IPS-18c (cell line): ENCODE measurements around the gene PSMD9.
"Not testable (repeated sequence)": the region's sequence is repeated elsewhere in the genome, so short reads cannot be mapped to it uniquely, and the experiment has no call there.

Source experiments
- H3K4me3 ChIP-seq: 2 replicates; pipeline ENCODE4 v1.7.0; 2013; ENCODE audit warnings: low read depth, mild to moderate bottlenecking, low read length, moderate library complexity; ENCODE audit not compliant: insufficient read depth
- H3K9me3 ChIP-seq: one replicate; pipeline ENCODE4 v1.6.1; 2013; ENCODE audit warnings: mild to moderate bottlenecking, low read length, moderate library complexity; ENCODE audit not compliant: control insufficient read depth, insufficient read depth

The PSMD9 gene

DNA sequence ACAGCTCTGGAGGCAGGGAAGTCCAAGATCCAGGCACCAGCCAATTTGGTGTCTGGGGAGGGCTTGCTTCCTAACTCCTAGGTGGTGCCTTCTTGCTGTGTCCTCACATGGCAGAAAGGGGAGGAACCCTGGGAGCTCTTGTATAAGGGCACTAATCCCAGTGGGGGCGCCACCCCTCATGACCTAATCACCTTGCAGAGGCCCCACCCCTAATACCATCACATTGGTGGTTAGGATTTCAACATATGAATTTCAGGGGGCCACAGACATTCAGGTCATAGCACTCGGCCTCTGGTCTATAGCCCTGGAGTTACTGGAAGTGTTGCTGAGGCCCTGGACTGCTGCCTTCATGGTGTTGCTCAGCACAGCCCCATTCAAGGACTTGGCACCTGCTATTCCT, 14.6 kb downstream of the PSMD9 start:
- Histone ChIP-seq H3K4me3 (no peak overlapping the region), H3K9me3 (no peaks in the 10 kb centered on the region)

DNA sequence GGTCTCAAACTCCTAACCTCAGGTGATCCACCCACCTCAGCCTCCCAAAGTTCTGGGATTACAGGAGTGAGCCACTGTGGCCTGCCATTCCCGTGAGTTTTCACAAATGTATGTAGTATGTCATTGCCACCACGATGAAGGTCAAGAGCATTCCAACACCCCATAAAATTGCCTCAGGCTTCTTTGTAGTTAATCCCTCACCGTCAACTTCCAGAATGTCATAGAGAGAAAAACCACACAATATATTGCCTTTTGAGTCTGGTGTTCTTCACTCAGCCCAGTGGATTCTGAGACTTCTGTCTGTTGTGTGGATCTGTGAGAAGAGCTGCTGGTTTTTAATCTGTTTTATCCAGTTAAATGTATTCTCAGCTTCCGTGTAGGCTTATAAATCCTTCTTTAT, 17.2 kb downstream of the PSMD9 start:
- Histone ChIP-seq H3K9me3 (no peaks in the 10 kb centered on the region), H3K4me3 (no peak overlapping the region)

DNA sequence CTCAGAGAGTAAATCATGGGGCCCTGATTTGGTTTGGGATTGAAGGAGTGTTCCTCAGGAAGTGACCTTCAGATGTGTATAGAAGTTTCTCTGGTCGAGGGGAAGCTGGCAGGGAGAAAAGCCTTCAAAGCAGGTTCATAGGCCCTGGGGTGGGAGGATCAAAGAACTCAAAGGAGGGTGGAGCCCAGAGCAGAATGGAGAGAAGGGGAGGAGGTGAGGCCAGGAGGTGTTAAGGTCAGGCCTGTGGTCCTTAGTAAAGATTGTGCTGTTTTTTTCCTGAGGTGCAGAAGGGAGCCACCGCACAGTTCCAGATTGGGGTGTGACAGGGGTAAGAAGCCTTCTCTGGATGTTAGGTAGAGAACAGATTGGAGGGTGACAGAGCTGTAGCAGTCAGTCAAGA, 20.1 kb downstream of the PSMD9 start:
- Histone ChIP-seq H3K4me3 (no peak overlapping the region), H3K9me3 (no peaks in the 10 kb centered on the region)

DNA sequence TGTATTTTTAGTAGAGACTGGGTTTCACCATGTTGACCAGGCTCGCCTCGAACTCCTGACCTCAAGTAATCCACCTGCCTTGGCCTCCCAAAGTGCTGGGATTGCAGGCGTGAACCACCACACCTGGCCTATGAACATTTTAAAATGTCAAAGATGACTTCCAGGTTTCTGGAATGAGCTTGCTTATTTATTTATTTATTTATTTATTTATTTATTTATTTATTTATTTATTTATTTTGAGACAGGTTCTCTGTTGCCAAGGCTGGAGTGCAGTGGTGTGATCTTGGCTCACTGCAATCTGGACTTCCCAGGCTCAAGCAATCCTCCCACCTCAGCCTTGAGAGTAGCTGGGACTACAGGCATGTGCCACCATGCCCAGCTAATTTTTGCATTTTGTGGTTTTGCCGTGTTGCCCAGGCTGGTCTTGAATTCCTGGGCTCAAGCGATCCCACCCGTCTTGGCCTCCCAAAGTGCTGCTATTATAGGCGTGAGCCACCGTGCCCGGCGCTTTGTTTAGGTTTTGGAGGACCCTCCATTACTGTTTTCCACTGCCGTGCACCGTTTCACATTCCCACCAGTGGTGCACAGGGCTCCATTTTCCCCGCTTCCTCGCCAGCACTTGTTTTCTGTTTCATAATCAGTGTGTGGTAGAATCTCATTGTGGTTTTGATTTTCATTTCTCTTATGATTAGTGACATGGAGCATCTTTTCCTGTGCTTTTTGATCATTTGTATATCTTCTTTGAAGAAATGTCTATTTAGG, 23.4 kb downstream of the PSMD9 start:
- H3K9me3 ChIP-seq: no peaks in the 10 kb centered on the region
- H3K4me3 ChIP-seq: no peak overlapping the region

DNA sequence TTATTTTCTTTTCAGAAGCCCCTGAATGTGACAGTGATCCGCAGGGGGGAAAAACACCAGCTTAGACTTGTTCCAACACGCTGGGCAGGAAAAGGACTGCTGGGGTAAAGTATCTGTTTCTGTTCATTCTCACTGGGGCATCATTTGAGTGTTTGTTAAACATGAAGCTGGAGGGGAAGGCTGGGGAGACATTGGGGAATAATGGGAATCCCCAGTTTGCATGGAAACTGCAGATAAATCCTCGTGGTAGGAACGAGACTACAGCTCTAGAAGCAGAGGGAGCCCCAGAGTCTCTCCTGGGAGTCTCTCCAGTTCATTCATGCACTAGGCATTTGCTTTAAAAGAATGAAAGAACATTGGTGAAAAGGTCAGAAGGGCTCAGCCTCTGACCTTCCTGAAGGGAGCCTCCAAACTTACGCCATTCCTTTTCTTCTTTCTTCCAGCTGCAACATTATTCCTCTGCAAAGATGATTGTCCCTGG, 27.3 kb downstream of the PSMD9 start:
- no peaks in the 10 kb centered on the region for H3K9me3 ChIP-seq
- no peak overlapping the region for H3K4me3 ChIP-seq

DNA sequence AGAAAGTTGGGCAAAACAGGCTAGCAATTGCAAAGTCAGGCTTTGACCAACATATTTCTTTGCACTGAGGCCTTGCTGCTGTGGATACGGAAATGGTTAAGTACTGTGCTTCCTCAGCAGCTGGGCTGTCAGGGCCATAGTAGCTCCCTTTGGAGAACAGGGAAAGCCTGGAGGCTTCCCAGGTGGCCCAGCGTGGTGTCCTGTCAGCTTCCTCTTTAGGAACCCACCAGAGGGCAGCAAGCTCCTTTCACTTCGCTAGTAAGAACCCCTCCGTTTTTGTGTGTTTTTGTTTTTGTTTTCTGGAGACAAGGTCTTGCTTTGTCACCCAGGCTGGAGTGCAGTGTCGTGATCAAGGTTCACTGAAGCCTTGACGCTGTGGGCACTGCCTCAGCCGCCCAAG, 28.1 kb downstream of the PSMD9 start:
- H3K4me3 ChIP-seq: no peak overlapping the region
- no peaks in the 10 kb centered on the region for H3K9me3 ChIP-seq

DNA sequence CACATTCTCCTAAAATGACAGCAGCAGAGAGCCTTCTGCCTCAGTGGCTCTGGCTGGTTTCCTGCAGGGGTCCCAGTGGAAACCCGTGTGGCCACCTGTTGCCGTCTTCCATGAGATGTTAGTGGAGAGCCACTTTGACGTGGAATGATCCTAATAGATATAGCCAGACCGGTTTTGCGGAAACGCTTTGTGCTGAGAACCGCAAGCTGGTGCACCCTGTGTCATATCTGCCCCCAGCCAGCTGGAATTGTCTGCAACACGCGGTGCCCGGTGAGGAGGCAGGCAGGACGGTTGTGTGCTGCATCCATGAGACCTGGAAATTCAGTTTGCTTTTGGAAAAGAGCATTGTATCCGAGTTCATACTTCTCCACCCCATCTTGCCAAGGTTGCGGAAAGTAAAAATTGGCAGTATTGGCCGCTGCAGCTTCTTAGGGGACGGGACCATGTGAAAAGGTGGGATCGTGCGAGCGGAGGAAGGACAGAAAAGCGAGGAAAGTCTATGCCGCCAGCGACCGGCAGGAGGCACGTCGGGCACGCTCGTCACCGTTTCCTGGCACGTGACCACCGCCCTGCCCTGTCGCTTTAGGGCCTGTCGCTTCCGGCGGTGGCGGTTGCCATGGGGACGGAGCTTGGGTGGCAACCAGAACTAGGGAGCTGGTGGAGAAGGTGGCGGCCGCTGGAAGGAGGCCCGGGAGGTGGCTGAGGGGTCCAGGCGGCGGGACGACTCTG, 29.5 kb downstream of the PSMD9 start, which contains the start of gene CFAP251:
Gene CFAP251, plus strand, starts transcription at position 643 of the 729 bp plus-strand sequence. CDS start 2,714 bp downstream, outside the sequence.
- Histone ChIP-seq H3K4me3 (peak within 1 kb of the TSS; percentile 47), H3K9me3 (no peaks in the 10 kb centered on the region)

DNA sequence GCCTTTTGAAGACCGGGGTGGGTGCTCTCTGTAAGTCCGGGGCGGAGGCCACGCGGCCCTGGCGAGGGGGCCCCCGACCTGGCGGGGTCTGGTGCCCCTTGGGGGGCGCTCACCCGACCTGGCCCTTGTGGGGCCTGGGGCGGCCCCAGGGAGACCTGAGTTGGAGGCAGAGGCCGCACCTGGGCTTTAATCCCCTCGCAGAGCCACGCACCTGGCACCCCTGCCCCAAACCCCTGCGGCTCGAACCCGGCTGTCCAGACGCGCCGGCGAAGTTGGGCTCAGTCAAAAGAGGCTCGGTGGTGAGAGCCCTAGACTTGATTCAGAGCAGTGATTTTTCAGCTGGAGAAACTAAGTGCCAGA, 30.1 kb downstream of the PSMD9 start:
- peak overlapping the region; percentile 47 for H3K4me3 ChIP-seq
- H3K9me3 ChIP-seq: no peaks in the 10 kb centered on the region

DNA sequence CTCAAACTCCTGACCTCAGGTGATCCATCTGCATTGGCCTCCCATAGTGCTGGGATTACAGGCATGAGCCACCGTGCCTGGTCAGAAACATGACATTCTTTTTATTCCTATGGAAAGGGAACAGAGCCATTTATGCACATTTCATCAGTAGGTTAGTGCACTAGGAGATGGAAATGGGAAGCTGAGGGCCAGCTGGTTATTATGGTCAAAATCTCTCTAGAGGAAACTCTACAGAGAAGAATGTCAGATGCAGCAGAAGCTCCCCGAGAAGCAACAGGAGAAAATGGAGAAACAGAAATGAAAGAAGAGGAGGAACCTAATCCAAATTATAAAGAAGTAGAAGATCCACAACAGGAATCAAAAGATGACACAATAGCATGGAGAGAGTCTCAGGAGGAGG, 32.5 kb downstream of the PSMD9 start:
- Histone ChIP-seq H3K9me3 (no peaks in the 10 kb centered on the region), H3K4me3 (no peak overlapping the region)

DNA sequence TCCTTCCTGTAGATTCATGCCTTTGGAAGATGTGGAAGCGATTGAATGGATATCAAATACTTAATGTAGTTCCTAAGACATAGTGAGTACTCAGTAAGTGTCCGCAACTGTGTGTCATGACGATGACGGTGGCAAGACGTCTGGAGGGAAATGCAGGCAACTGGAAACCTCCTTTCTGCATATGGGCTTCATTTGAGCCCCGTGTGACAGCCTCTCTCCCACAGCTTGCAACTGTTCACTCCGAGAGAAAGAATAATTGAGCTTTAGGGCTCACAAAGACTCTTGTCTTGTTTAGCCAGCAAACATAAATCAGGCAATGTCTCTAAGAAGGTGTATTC, 36.7 kb downstream of the PSMD9 start:
- Histone ChIP-seq H3K9me3 (no peaks in the 10 kb centered on the region), H3K4me3 (no peak overlapping the region)

DNA sequence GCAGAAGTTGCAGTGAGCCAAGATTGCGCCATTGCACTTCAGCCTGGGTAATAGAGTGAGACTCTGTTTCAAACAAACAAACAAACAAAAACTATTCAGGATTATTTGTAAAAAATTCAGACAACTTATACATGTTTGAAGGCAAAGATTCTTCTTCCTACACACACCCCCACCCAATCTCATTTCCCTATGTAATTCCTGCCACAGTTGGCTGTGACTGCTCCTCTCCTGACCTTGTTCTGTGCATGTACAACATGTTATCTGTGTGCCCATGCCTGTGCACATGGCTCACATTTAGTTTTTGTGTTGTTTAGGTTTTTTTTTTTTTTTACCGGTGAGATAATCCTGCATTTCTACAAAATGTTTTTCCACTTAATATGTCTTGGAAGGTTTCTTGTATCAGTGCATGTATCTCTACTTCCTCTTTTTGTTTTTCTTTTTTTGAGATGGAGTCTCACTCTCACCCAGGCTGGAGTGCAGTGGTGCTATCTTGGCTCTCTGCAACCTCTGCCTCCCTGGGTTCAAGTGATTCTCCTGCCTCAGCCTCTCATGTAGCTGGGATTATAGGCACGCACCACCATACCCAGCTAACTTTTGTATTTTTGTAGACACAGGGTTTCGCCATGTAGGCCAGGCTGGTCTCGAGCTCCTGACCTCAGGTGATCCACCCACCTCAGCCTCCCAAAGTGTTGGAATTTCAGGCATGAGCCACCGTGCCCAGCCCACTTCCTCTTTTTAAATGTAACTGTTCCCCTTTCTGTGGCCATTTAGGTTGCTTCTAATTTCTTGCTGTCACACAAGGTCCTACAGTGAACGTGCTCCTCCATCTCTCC, 38.5 kb downstream of the PSMD9 start:
- Histone ChIP-seq H3K4me3 (no peak overlapping the region), H3K9me3 (no peaks in the 10 kb centered on the region)

DNA sequence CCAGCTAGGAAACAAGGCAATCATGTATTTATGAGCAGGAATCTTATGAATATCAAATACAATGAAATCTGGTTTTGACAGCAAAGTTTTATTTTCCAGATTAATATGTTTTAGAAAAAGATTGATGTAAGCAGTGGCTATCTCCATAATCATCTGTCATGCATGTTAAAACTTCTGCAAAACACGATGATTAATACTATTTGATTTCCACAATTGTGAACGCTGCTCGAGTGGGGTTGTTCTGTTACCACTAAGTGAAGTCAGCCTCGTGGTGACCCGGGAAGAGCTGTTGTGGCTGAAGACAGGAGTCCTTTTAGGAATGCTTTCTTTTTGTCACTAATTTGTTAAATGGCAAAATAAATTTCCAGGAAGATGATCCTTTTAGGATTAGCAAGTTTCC, 39.2 kb downstream of the PSMD9 start:
- Histone ChIP-seq H3K9me3 (no peaks in the 10 kb centered on the region), H3K4me3 (no peak overlapping the region)

DNA sequence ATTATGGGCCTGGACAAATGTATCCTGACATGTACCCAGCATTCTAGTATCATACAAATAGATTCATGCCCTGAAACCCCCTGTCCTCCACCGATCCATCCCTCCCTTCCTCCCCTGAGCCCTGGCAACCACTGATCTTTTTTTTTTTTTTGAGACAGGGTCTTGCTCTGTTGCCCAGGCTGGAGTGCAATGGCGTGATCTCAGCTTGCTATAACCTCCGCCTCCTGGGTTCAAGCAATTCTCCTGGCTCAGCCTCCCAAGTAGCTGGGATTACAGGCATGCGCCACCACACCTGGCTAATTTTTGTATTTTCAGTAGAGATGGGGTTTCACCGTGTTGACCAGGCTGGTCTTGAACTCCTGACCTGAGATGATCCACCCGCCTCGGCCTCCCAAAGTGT, 41.0 kb downstream of the PSMD9 start:
- not testable (repeated sequence) for H3K9me3 ChIP-seq, H3K4me3 ChIP-seq

DNA sequence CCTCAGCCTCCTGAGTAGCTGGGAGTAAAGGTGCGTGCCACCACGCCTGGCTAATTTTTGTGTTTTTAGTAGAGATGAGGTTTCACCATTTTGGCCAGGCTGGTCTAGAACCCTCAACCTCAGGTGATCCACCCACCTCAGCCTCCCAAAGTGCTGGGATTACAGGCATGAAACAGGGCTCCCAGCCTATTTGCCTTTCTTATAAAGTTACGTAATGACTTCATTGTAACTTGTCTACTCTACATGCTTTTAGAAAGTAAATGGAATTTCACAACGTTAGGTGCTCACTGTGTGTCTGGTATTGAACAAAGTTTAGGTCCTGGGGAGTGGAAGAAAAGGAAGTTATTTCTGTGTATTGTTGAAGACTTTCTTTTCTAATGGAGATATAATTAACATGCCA, 42.3 kb downstream of the PSMD9 start:
- Histone ChIP-seq H3K9me3 (no peaks in the 10 kb centered on the region), H3K4me3 (no peak overlapping the region)

DNA sequence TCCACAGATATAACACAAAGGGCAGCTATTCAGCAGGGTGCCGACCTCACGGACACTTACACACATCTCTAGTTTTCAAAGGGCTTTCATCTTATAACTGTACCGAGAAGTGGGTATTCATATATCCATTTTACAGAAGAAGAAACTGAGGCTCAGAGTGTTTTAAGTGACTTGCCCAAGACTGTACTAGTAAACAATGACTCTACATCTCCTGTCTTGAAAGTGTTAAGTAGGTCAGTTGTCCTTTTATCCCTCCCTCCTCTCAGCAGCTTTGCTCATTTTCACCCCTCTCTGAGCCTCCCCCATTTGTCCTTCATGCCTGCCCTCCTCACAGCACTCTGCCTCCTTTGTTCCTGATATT, 43.6 kb downstream of the PSMD9 start:
- H3K9me3 ChIP-seq: no peaks in the 10 kb centered on the region
- H3K4me3 ChIP-seq: no peak overlapping the region

DNA sequence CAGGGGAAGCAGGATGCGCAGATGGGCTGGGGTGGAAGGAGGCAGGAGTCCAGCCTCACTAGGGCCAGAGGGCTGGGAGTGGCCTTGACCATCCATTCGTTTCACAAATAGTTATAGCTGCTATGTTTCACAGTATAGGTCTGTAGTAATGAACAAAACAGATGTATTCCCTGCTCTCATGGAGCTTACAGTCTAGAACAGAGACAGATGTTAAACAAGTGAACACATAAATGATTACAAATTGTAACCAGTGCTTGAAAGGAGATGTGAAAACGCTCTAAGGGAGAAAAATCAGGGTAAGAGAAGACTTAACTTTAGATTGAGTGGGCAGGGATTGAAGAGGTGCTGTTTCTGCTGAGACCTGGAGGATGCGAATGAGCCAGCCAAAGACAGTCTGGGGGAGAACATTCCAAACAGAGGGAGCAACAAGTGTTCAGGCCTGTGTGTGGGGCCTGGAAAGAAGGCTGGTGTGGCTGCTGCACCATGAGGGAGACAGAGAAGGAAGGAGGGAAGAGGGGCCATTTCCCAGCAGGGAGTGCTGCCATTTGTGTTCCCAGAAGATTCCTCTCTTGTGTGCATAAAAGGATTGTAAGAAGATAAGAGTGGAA, 44.4 kb downstream of the PSMD9 start:
- H3K4me3 ChIP-seq: no peak overlapping the region
- H3K9me3 ChIP-seq: no peaks in the 10 kb centered on the region

DNA sequence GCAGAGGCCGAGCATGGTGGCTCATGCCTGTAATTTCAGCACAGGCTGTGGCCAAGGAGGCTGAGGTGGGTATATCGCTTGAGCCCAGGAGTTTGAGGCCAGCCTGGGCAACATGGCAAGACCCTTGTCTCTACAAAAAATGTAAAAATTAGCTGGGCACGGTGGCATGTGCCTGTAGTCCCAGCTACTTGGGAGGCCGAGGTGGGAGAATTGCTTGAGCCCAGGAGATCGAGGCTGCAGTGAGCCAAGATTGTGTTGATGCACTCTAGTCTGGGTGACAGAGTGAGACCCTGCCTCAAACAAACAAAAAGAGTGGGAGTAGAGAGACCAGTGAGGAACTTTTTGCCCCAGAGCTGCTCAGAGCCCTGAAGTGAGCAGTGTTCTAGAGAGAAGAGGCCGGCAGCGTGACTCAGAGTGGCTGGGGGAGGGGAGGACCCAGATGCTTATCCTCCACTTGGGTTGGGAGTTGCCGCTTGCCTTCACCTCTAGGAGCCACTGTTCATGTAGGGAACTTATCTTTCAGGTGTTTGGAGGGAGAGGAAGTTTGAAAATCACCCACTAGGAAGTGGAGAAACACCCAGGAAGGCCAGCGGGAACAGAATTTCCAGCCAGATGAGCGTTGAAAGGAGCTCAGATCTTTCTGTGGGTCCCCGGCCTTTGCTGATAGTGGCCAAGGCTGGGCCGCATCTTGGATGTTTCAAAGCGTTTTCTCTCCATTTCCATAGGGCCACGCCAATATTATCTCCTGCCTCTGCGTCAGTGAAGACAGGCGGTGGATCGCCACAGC, 45.1 kb downstream of the PSMD9 start:
- H3K9me3 ChIP-seq: no peaks in the 10 kb centered on the region
- no peak overlapping the region for H3K4me3 ChIP-seq
